ENCODE data around the gene LRRC37A3. TPM values are rescaled to one million over a fixed set of nuclear protein-coding genes. Genes with fewer than 3 reads are reported as not detected.

Gene LRRC37A3
- total and polyA plus RNA-seq, 2 of the 13 experiments (the other 11 are each of a cell fraction or from before 2014, with no cell fraction given), result 0.62 to 1.1 TPM

DNA sequence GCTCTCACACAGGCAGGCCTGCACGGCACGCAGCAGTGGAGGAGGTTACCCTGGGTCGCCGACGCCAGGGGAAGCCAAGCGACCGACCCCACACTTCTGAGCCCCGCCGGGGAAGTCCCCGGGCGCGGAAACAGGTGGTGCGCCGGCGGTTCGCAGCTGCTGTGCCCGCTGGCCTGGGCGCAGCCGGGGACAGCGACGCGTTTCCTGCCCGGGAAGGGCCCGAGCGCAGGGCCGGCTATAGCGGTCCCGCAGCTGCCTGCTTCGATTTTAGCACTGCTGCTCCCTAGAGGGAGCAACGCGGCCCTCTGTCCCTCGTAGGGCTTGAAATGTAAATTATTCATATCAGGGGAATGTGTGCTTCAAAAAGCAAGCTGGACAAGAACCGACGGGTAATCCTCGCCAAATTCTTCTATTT is 46.6 kb upstream of the LRRC37A3 start (continued):
- TF ChIP-seq, protein P1, sequence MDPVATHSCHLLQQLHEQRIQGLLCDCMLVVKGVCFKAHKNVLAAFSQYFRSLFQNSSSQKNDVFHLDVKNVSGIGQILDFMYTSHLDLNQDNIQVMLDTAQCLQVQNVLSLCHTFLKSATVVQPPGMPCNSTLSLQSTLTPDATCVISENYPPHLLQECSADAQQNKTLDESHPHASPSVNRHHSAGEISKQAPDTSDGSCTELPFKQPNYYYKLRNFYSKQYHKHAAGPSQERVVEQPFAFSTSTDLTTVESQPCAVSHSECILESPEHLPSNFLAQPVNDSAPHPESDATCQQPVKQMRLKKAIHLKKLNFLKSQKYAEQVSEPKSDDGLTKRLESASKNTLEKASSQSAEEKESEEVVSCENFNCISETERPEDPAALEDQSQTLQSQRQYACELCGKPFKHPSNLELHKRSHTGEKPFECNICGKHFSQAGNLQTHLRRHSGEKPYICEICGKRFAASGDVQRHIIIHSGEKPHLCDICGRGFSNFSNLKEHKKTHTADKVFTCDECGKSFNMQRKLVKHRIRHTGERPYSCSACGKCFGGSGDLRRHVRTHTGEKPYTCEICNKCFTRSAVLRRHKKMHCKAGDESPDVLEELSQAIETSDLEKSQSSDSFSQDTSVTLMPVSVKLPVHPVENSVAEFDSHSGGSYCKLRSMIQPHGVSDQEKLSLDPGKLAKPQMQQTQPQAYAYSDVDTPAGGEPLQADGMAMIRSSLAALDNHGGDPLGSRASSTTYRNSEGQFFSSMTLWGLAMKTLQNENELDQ (CRISPR knock-in tag; IDR thresholded peaks at IDR 0.05; ENCODE audit: borderline replicate concordance), result peak; percentile 71; the same call in 1 of the 2 replicates
- TF ChIP-seq ZNF713 (CRISPR knock-in tag; IDR thresholded peaks at IDR 0.05) (0 out of 2 replicates have a peak, but pooled peaks have one; percentile 73), ZNF678 (CRISPR knock-in tag; IDR thresholded peaks at IDR 0.05) (peak; percentile 92; the same call in 1 of the 2 replicates), YY1 (IDR thresholded peaks at IDR 0.05; ENCODE audit: insufficient read depth, insufficient replicate concordance, low read depth, low read length) (peak; percentile 36), KDM3A (CRISPR knock-in tag; IDR thresholded peaks at IDR 0.05; ENCODE audit: low read depth) (peak; percentile 84), HOXA3 (CRISPR knock-in tag; IDR thresholded peaks at IDR 0.05) (peak; percentile 79), MYNN (CRISPR knock-in tag; IDR thresholded peaks at IDR 0.05; ENCODE audit: low read depth) (peak; percentile 95), TEAD3 (CRISPR knock-in tag; optimal IDR thresholded peaks at IDR 0.05; ENCODE audit: borderline replicate concordance) (peak; percentile 57), ZNF839 (CRISPR knock-in tag; IDR thresholded peaks at IDR 0.05; ENCODE audit: borderline replicate concordance) (peak; percentile 86), ZFAT (CRISPR knock-in tag; conservative IDR thresholded peaks at IDR 0.05) (peak; percentile 95), PITX1 (CRISPR knock-in tag; IDR thresholded peaks at IDR 0.05) (peak; percentile 83)
- TF ChIP-seq, protein P2, sequence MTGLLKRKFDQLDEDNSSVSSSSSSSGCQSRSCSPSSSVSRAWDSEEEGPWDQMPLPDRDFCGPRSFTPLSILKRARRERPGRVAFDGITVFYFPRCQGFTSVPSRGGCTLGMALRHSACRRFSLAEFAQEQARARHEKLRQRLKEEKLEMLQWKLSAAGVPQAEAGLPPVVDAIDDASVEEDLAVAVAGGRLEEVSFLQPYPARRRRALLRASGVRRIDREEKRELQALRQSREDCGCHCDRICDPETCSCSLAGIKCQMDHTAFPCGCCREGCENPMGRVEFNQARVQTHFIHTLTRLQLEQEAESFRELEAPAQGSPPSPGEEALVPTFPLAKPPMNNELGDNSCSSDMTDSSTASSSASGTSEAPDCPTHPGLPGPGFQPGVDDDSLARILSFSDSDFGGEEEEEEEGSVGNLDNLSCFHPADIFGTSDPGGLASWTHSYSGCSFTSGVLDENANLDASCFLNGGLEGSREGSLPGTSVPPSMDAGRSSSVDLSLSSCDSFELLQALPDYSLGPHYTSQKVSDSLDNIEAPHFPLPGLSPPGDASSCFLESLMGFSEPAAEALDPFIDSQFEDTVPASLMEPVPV (CRISPR knock-in tag; IDR thresholded peaks at IDR 0.05), result peak; percentile 96
- TF ChIP-seq, protein P3, sequence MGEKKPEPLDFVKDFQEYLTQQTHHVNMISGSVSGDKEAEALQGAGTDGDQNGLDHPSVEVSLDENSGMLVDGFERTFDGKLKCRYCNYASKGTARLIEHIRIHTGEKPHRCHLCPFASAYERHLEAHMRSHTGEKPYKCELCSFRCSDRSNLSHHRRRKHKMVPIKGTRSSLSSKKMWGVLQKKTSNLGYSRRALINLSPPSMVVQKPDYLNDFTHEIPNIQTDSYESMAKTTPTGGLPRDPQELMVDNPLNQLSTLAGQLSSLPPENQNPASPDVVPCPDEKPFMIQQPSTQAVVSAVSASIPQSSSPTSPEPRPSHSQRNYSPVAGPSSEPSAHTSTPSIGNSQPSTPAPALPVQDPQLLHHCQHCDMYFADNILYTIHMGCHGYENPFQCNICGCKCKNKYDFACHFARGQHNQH (CRISPR knock-in tag; IDR thresholded peaks at IDR 0.05), result peak; percentile 92

All from HepG2 (cell line).